K562 (cell line): ENCODE data around the gene RAMP2. TPM values are rescaled to one million over a fixed set of nuclear protein-coding genes. Genes with fewer than 3 reads are reported as not detected.

Experiments used
- BCOR ChIP-seq: fragments of 450-650 bp; IDR thresholded peaks from 2 replicates; pipeline ENCODE4 v1.6.1; 2016
- CHD4 ChIP-seq: fragments of 200-600 bp; sonication (generic); IDR thresholded peaks from 3 replicates; pipeline ENCODE4 v1.6.1; 2012; ENCODE audit warnings: low read depth, mild to moderate bottlenecking, mixed read lengths, low read length, inconsistent platforms; ENCODE audit not compliant: insufficient read depth, insufficient replicate concordance, poor library complexity, severe bottlenecking
- DMBX1 ChIP-seq: fragments of 250-450 bp; sonication (Bioruptor Pico); IDR thresholded peaks from 2 replicates; pipeline ENCODE4 v1.8.0; 2022; ENCODE audit warnings: inconsistent platforms, mild to moderate bottlenecking, moderate library complexity, borderline replicate concordance
- FOXM1 ChIP-seq, 2 experiments: fragments of 450-650 bp in 1 of 2; sonication (generic) in 1 of 2; formaldehyde crosslinking in 1 of 2; IDR thresholded peaks; 2 replicates each; pipeline versions ENCODE4 v1.6.1 to v1.9.0; 2017 to 2022; ENCODE audit warnings: low read depth in 2 of 2, mild to moderate bottlenecking in 2 of 2, missing genetic modification reagents in 1 of 2, moderate library complexity in 1 of 2
- IRF2 ChIP-seq: sonication (generic); formaldehyde crosslinking; IDR thresholded peaks from 2 replicates; pipeline ENCODE4 v1.8.1; 2022; ENCODE audit warnings: mild to moderate bottlenecking, missing genetic modification reagents
- LARP7 ChIP-seq: fragments of 450-650 bp; IDR thresholded peaks from 2 replicates; pipeline ENCODE4 v1.6.1; 2016
- NBN ChIP-seq: fragments of 450-650 bp; IDR thresholded peaks from 2 replicates; pipeline ENCODE4 v1.6.1; 2016; ENCODE audit warnings: low read depth, mild to moderate bottlenecking
- NCOA2 ChIP-seq, 2 experiments: fragments of 450-650 bp; IDR thresholded peaks; 2 replicates each; pipeline ENCODE4 v1.6.1; 2018; ENCODE audit warnings: mild to moderate bottlenecking in 2 of 2, moderate library complexity in 1 of 2; ENCODE audit not compliant: partially characterized antibody in 2 of 2
- NCOR1 ChIP-seq: fragments of 450-650 bp; IDR thresholded peaks from 2 replicates; pipeline ENCODE4 v1.6.1; 2016; ENCODE audit warnings: mild to moderate bottlenecking, moderate library complexity
- RB1 ChIP-seq: fragments of 450-650 bp; IDR thresholded peaks from 2 replicates; pipeline ENCODE4 v1.6.1; 2017; ENCODE audit warnings: low read depth, mild to moderate bottlenecking
- RBFOX2 ChIP-seq: fragments of 200-400 bp; formaldehyde crosslinking; IDR thresholded peaks from 2 replicates; pipeline ENCODE4 v1.6.1; 2017; ENCODE audit warnings: low read depth, mild to moderate bottlenecking, low read length, moderate library complexity
- SREBF1 ChIP-seq: fragments of 150-350 bp; IDR thresholded peaks from 2 replicates; pipeline ENCODE4 v1.6.1; 2014; ENCODE audit warnings: antibody characterized with exemption, low read depth, low read length, borderline replicate concordance
- TAL1 ChIP-seq: fragments of 450-650 bp; IDR thresholded peaks from 2 replicates; pipeline ENCODE4 v1.6.1; 2016; ENCODE audit warnings: mild to moderate bottlenecking
- TFE3 ChIP-seq: fragments of 450-650 bp; formaldehyde crosslinking; IDR thresholded peaks from 2 replicates; pipeline ENCODE4 v1.4.0; 2020; ENCODE audit warnings: mild to moderate bottlenecking, mixed read lengths
- THRA ChIP-seq: fragments of 450-650 bp; IDR thresholded peaks from 2 replicates; pipeline ENCODE4 v1.6.1; 2017; ENCODE audit warnings: mild to moderate bottlenecking, moderate library complexity
- ZNF143 ChIP-seq: sonication (generic); formaldehyde crosslinking; IDR thresholded peaks from 2 replicates; pipeline ENCODE4 v1.9.0; 2022; ENCODE audit warnings: mild to moderate bottlenecking, missing genetic modification reagents
- ZNF282 ChIP-seq: sonication (generic); formaldehyde crosslinking; IDR thresholded peaks from 2 replicates; pipeline ENCODE4 v1.8.1; 2023; ENCODE audit warnings: missing genetic modification reagents
- polyA plus RNA-seq, 8 experiments: library from polyadenylated mRNA; depleted of rRNA in 4 of 8; stranded (reverse) in 5 of 8; unstranded in 3 of 8; fragments of >200 nt; fragmentation: Nextera tagmentation in 2 of 8; fragmentation: Illumina TruSeq in 1 of 8; extraction: Ambion mirVana in 2 of 8; extraction: Trizol in 1 of 8; gene quantifications; 2 replicates each; pipeline versions ENCODE4 v1.2.1 to v1.2.3, GENCODE V29; 2011 to 2014; ENCODE audit warnings: inconsistent platforms in 1 of 8, missing spikeins in 1 of 8
- total RNA-seq, 7 experiments: library from RNA; depleted of rRNA in 6 of 7; stranded (reverse); fragments of >200 nt in 6 of 7; fragmentation: Illumina TruSeq in 2 of 7; extraction: Trizol in 2 of 7; gene quantifications; 2 replicates each; pipeline versions ENCODE4 v1.2.1 to v1.2.3, GENCODE V29; 2011 to 2021; ENCODE audit warnings: low replicate concordance in 1 of 7
- TF ChIP-seq, protein P1 (sequence below): sonication (generic); formaldehyde crosslinking; IDR thresholded peaks from 2 replicates; pipeline ENCODE4 v1.8.0; 2022; ENCODE audit warnings: mild to moderate bottlenecking, missing genetic modification reagents
- TF ChIP-seq, protein P2 (sequence below): IDR thresholded peaks from 3 replicates; pipeline ENCODE4 v1.6.1; 2011; ENCODE audit warnings: borderline replicate concordance, mild to moderate bottlenecking; ENCODE audit not compliant: insufficient read length, insufficient read depth

The RAMP2 gene
- total and polyA plus RNA-seq, 9 of the 15 experiments (the other 6 are each of a cell fraction or from before 2014, with no cell fraction given): not detected

DNA sequence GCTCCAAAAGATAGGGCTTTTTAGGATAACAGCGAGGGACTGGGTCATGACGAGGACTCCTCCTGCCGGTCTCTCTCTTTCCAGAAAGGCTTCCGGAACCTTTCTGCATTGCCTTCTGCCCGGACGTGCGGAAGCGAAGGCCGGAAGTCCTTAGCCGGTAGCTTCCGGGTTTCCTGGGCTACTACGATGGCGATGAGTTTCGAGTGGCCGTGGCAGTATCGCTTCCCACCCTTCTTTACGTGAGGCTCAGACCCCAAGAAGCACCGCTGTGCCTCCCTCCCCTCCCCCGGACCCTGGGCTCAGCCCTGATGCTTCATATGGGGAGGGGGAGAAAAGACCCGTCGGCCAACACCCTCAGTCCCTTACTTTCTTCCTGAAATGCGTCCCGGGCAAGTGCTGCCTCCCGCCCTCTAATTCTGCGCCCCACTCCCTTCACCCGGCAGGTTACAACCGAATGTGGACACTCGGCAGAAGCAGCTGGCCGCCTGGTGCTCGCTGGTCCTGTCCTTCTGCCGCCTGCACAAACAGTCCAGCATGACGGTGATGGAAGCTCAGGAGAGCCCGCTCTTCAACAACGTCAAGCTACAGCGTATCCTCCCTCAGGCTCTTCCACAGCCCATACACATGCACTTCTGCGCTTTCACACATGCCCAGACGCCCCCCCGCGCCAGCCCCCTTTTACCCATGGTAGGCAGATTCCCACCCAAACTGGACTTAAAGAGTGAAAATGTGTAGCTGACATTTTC is 12.4 kb downstream of the RAMP2 start, which contains the start of gene VPS25 (continued):
- TF ChIP-seq SREBF1: no peak
- peak; percentile 93 for TF ChIP-seq RB1
- TF ChIP-seq ZNF143 (CRISPR knock-in tag): no peak
- no peak for TF ChIP-seq NCOA2 (IDR thresholded peaks at IDR 0.05; ENCODE audit: partially characterized antibody in 2 of 2)
- TF ChIP-seq TFE3 (CRISPR knock-in tag): no peak
- TF ChIP-seq, protein P1, sequence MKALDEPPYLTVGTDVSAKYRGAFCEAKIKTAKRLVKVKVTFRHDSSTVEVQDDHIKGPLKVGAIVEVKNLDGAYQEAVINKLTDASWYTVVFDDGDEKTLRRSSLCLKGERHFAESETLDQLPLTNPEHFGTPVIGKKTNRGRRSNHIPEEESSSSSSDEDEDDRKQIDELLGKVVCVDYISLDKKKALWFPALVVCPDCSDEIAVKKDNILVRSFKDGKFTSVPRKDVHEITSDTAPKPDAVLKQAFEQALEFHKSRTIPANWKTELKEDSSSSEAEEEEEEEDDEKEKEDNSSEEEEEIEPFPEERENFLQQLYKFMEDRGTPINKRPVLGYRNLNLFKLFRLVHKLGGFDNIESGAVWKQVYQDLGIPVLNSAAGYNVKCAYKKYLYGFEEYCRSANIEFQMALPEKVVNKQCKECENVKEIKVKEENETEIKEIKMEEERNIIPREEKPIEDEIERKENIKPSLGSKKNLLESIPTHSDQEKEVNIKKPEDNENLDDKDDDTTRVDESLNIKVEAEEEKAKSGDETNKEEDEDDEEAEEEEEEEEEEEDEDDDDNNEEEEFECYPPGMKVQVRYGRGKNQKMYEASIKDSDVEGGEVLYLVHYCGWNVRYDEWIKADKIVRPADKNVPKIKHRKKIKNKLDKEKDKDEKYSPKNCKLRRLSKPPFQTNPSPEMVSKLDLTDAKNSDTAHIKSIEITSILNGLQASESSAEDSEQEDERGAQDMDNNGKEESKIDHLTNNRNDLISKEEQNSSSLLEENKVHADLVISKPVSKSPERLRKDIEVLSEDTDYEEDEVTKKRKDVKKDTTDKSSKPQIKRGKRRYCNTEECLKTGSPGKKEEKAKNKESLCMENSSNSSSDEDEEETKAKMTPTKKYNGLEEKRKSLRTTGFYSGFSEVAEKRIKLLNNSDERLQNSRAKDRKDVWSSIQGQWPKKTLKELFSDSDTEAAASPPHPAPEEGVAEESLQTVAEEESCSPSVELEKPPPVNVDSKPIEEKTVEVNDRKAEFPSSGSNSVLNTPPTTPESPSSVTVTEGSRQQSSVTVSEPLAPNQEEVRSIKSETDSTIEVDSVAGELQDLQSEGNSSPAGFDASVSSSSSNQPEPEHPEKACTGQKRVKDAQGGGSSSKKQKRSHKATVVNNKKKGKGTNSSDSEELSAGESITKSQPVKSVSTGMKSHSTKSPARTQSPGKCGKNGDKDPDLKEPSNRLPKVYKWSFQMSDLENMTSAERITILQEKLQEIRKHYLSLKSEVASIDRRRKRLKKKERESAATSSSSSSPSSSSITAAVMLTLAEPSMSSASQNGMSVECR (CRISPR knock-in tag): no peak
- no peak for TF ChIP-seq BCOR
- TF ChIP-seq THRA: no peak
- TF ChIP-seq RBFOX2: peak; percentile 83
- no peak; the same call in 1 of the 2 replicates for TF ChIP-seq TAL1
- no peak for TF ChIP-seq LARP7
- no peak for TF ChIP-seq NCOR1
- peak; percentile 46; the same call in 1 of the 2 replicates for TF ChIP-seq DMBX1
- no peak for TF ChIP-seq ZNF282 (CRISPR knock-in tag)
- no peak for TF ChIP-seq CHD4
- no peak for TF ChIP-seq IRF2 (CRISPR knock-in tag)
- TF ChIP-seq NBN: peak; percentile 80
- no peak for TF ChIP-seq FOXM1 (IDR thresholded peaks at IDR 0.05; ENCODE audit: low read depth)
- no peak for TF ChIP-seq FOXM1 (CRISPR knock-in tag; IDR thresholded peaks at IDR 0.05; ENCODE audit: low read depth)
- TF ChIP-seq, protein P2, sequence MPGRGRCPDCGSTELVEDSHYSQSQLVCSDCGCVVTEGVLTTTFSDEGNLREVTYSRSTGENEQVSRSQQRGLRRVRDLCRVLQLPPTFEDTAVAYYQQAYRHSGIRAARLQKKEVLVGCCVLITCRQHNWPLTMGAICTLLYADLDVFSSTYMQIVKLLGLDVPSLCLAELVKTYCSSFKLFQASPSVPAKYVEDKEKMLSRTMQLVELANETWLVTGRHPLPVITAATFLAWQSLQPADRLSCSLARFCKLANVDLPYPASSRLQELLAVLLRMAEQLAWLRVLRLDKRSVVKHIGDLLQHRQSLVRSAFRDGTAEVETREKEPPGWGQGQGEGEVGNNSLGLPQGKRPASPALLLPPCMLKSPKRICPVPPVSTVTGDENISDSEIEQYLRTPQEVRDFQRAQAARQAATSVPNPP: no peak
